Thyroid gland (tissue), 4 donors: ENCODE measurements around the gene C8A. TPM values are rescaled to one million over a fixed set of nuclear protein-coding genes. Genes with fewer than 3 reads are reported as not detected.

ENCODE experiments used
- DNase-seq, 2 donors: peaks; one replicate each; pipeline ENCODE4 v3.0.0-alpha.2; 2019
- H3K27ac ChIP-seq, 3 donors: fragments of 200-600 bp; sonication (generic); 1 replicate in 2 of 3; 2 replicates in 1 of 3; pipeline ENCODE4 v1.5.1; 2016 to 2019; ENCODE audit warnings: mild to moderate bottlenecking in 1 of 3, moderate library complexity in 1 of 3
- H3K27me3 ChIP-seq: fragments of 200-600 bp; sonication (generic); one replicate; pipeline ENCODE4 v1.5.1; 2019
- H3K36me3 ChIP-seq, 2 donors: fragments of 200-600 bp; sonication (generic); one replicate each; pipeline ENCODE4 v1.5.1; 2016 to 2019
- H3K4me1 ChIP-seq, 2 donors: fragments of 200-600 bp; sonication (generic); one replicate each; pipeline ENCODE4 v1.5.1; 2017 to 2019
- H3K4me3 ChIP-seq, 3 donors: fragments of 200-600 bp; sonication (generic); replicated peaks in 1 of 3; 1 replicate in 2 of 3; 2 replicates in 1 of 3; pipeline ENCODE4 v1.5.1; 2016; ENCODE audit warnings: mild to moderate bottlenecking in 1 of 3
- H3K9me3 ChIP-seq: fragments of 200-600 bp; sonication (generic); one replicate; pipeline ENCODE4 v1.5.1; 2017
- POLR2A ChIP-seq, 2 donors: fragments of 450-650 bp; IDR thresholded peaks; one replicate each; pipeline ENCODE4 v1.6.1; 2017; ENCODE audit warnings: antibody characterized with exemption in 2 of 2, mild to moderate bottlenecking in 2 of 2, moderate library complexity in 1 of 2
- WGBS, 2 donors: methylation state at CpG; one replicate each; pipeline ENCODE4 v1.1.5; 2017; 5-methylcytosine and 5-hydroxymethylcytosine counted together
- intact Hi-C: fragments of 100-400 bp; cut with DNase I; formaldehyde crosslinking; loops from one replicate; pipeline ENCODE4 v1.15.1; 2023
- total RNA-seq, 4 donors: library from RNA; depleted of rRNA; stranded (reverse); fragments of >200 nt; gene quantifications; one replicate each; pipeline ENCODE4 v1.2.3, GENCODE V29; 2016
- TF ChIP-seq, protein P1 (sequence below), 6 experiments: fragments of 200-600 bp in 3 of 6; fragments of 450-650 bp in 3 of 6; sonication (generic) in 3 of 6; IDR thresholded peaks; one replicate each; pipeline ENCODE4 v1.5.1; 2016 to 2019; ENCODE audit warnings: antibody characterized with exemption in 6 of 6, mild to moderate bottlenecking in 2 of 6, inconsistent platforms in 1 of 6, moderate library complexity in 1 of 6

C8A gene
- total RNA-seq, 4 donors from 2014 or later, result not detected

DNA sequence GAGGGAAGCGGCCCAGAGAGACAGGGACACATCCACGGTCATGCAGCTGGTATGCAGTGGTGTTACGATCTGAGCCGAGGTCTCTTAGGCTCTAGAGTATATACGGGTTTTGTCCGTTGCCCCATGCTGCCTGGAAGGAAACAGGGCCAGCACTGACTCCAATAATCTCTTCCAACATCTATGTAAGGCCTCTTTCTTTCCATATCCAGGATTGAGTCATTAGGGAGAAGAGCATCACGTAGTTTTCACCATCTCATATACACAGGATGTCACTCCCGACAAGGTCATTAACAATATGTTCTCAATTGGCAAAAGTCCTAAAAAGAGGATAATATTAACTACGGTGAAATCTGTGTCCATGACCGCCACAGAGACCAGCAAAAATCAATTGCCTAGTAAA, 106.8 kb downstream of the C8A start:
- peaks cover 0 to 5% of the 10 kb centered on the region in 2 donors for H3K4me1 ChIP-seq
- no peak for TF ChIP-seq POLR2A (IDR thresholded peaks at IDR 0.05)
- TF ChIP-seq, protein P1, sequence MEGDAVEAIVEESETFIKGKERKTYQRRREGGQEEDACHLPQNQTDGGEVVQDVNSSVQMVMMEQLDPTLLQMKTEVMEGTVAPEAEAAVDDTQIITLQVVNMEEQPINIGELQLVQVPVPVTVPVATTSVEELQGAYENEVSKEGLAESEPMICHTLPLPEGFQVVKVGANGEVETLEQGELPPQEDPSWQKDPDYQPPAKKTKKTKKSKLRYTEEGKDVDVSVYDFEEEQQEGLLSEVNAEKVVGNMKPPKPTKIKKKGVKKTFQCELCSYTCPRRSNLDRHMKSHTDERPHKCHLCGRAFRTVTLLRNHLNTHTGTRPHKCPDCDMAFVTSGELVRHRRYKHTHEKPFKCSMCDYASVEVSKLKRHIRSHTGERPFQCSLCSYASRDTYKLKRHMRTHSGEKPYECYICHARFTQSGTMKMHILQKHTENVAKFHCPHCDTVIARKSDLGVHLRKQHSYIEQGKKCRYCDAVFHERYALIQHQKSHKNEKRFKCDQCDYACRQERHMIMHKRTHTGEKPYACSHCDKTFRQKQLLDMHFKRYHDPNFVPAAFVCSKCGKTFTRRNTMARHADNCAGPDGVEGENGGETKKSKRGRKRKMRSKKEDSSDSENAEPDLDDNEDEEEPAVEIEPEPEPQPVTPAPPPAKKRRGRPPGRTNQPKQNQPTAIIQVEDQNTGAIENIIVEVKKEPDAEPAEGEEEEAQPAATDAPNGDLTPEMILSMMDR (IDR thresholded peaks at IDR 0.05), result no peak
- no peak for DNase-seq
- no peaks in the 10 kb centered on the region for H3K27me3 ChIP-seq
- WGBS, 2 donors, result 84 to 90% methylated on average over 10 of the region's 10 CpGs
- intact Hi-C loops, result no loop called here
- H3K9me3 ChIP-seq, result no peaks in the 10 kb centered on the region
- no peaks in the 10 kb centered on the region for H3K36me3 ChIP-seq
- H3K27ac ChIP-seq, result no peak overlapping the region
- no peak overlapping the region for H3K4me3 ChIP-seq

DNA sequence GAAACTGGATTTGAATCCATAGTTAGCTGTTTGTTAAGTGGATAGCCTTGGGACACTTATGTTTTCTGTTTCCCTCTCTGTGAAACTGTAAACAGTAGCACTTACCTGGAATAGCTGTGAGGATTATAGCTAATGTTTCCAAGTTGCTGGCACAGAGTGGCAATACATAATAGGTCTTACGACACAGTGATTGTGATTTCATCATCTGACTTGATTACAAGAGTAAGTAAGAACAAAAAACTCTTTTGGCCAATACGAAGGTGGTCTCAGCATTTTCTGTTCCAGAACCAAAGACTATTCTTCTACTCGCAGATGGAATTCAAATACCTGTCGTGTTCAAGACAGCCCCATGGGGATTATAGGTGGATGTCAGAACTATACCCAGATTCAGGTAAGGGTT, 109.1 kb downstream of the C8A start:
- TF ChIP-seq, protein P1 (IDR thresholded peaks at IDR 0.05), result no peak
- TF ChIP-seq POLR2A (IDR thresholded peaks at IDR 0.05), result no peak
- DNase-seq, result no peak
- no peak overlapping the region for H3K4me3 ChIP-seq
- intact Hi-C loops, result no loop called here
- H3K27ac ChIP-seq, result no peak overlapping the region
- H3K4me1 ChIP-seq, result peaks cover 0 to 5% of the 10 kb centered on the region in 2 donors
- no peaks in the 10 kb centered on the region for H3K27me3 ChIP-seq
- H3K36me3 ChIP-seq, result no peaks in the 10 kb centered on the region
- WGBS, 2 donors, result 88 to 89% methylated on average over 4 of the region's 4 CpGs
- no peaks in the 10 kb centered on the region for H3K9me3 ChIP-seq

DNA sequence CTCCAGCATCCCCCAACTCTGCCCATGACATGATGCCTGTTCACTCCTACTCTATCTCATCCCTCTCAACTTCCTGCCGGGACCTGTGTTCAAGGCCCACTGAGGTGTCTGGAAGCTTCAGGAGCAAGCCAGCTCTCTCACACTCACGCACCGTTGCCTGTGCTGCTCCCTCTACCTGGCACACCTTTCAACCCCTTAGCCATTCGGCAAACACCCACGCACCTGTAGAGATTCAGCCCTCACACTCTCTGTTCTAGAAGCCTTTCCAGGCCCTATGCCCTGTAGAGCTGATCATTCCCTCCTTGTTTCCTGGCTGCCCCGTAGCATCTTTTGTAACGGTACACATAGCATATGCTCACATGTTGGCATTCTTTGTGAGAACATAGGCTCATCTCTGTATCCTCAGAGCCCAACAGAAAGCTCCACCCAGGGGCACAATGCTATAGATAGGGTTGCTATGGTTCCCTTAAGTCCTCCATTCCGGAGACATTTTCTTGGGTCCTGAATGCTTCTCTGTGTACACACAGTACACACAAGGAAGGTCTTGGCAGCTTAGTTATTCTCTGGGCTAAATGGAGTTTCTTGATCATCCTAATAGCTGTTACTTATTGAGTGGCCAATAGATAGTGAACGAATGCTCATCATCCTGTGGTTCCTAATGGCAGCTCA, 109.9 kb downstream of the C8A start:
- H3K4me1 ChIP-seq, result peaks cover 0 to 5% of the 10 kb centered on the region in 2 donors
- DNase-seq, result no peak
- TF ChIP-seq, protein P1 (IDR thresholded peaks at IDR 0.05), result no peak
- TF ChIP-seq POLR2A (IDR thresholded peaks at IDR 0.05), result no peak
- H3K27ac ChIP-seq, result no peak overlapping the region
- WGBS, 2 donors, result 87 to 93% methylated on average over 9 of the region's 9 CpGs
- intact Hi-C loops, result loop anchor here (5.0 kb wide), 1 partner anchor 132 kb away; no protein-coding TSS in a partner anchor
- H3K36me3 ChIP-seq, result no peaks in the 10 kb centered on the region
- no peaks in the 10 kb centered on the region for H3K9me3 ChIP-seq
- no peaks in the 10 kb centered on the region for H3K27me3 ChIP-seq
- H3K4me3 ChIP-seq, result no peak overlapping the region

DNA sequence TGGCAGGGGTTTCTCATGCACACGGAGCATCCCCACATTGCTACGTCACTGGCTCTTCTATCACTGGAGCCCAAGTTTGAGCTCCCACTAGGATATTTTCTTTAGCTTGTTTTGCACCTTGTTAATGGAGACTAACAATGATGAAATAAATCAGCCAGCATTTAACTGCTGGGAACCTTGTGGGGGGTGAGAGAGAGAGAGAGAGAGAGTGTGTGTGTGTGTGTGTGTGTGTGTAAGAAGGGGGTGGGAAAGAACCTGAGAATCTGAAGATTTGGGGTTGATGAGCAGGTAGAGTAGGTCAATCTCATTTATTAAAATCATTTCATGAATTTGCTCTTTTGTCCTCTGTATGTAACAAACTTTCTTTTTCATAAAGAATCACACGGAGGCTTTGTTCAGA, 110.6 kb downstream of the C8A start:
- TF ChIP-seq POLR2A (IDR thresholded peaks at IDR 0.05), result no peak
- TF ChIP-seq, protein P1 (IDR thresholded peaks at IDR 0.05), result no peak
- 82 to 89% methylated on average over 3 of the region's 3 CpGs for WGBS, 2 donors

DNA sequence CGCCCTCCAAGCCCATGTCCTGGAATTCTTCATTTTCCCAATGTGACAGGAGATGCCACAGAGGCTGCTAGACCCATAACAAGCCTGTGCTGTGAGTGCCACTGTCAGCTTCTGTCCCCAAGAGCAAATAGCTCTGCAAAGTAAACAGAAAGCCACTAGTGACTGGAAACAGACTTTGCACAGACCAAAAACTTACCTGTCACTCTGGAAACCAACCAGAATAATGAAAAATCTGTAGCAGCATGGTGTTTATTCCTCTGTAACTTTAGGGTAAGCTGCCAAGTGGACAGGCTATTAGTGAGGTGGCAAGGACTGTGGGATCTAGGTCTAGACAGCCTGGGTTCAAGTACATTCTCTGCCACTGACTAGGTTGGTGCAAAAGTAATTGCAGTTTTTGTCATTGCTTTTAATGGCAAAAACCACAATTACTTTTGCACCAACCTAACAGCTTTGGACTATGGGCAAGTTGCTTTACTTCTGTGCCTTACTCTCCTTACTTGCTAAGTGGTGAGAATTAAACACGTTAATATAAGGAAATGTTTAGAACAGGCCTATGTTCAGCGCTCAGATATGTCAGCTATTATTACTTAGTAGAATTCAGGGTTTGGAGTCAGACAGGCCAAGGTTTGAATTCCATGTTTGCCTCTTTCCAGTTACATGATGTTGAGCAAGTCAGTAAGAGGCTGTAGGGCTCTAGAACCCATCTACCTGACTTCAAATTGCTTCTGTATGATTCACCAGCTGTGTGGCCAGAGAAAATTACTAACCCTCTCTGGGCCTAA, 111.5 kb downstream of the C8A start, which contains the start of gene C8B:
C8B (minus strand) TSS at position 100 of the 782 bp plus-strand sequence; CDS start at position 33, 67 bp downstream.
- H3K36me3 ChIP-seq, result no peaks in the 10 kb centered on the region
- no peak for DNase-seq
- H3K27ac ChIP-seq, result no peak within 1 kb of the TSS
- peaks cover 0 to 5% of the 10 kb centered on the region in 2 donors for H3K4me1 ChIP-seq
- no peaks in the 10 kb centered on the region for H3K9me3 ChIP-seq
- intact Hi-C loops, result loop anchor here (5.0 kb wide), 1 partner anchor 134 kb away; no protein-coding TSS in a partner anchor
- TF ChIP-seq POLR2A (IDR thresholded peaks at IDR 0.05), result no peak
- TF ChIP-seq, protein P1 (IDR thresholded peaks at IDR 0.05), result no peak
- H3K27me3 ChIP-seq, result no peaks in the 10 kb centered on the region
- 69 to 89% methylated on average over 3 of the region's 3 CpGs for WGBS, 2 donors
- H3K4me3 ChIP-seq, result no peak within 1 kb of the TSS

More for the DNA sequence above, 110.6 kb downstream of the C8A start:
- no peak overlapping the region for H3K4me3 ChIP-seq
- no peaks in the 10 kb centered on the region for H3K36me3 ChIP-seq
- intact Hi-C loops, result loop anchor here (5.0 kb wide), 1 partner anchor 133 kb away; no protein-coding TSS in a partner anchor
- H3K9me3 ChIP-seq, result no peaks in the 10 kb centered on the region
- no peak for DNase-seq
- H3K27ac ChIP-seq, result no peak overlapping the region
- peaks cover 0 to 5% of the 10 kb centered on the region in 2 donors for H3K4me1 ChIP-seq
- no peaks in the 10 kb centered on the region for H3K27me3 ChIP-seq
